ENCODE results near the gene FAM47A.

DNA sequence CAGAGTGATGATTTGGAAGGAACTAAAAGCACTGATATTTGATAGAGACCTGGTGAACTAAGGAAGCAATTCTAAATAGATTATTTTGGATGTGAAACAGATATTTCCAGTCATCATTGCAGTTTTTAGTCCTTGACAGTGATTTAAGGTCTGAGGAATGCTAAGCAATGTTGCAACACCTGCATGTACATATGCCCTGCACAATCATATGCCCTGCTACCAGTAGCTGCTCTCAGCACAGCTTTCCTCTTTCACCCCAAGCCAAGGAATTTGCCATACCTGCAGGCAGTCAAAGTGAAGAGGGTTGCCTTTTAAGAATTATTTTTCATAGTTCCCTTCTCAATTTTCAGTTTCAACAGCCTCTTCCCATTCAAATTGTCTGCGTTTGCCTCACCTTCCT is 8.7 kb upstream of the FAM47A start:
- TF ChIP-seq, protein P1, sequence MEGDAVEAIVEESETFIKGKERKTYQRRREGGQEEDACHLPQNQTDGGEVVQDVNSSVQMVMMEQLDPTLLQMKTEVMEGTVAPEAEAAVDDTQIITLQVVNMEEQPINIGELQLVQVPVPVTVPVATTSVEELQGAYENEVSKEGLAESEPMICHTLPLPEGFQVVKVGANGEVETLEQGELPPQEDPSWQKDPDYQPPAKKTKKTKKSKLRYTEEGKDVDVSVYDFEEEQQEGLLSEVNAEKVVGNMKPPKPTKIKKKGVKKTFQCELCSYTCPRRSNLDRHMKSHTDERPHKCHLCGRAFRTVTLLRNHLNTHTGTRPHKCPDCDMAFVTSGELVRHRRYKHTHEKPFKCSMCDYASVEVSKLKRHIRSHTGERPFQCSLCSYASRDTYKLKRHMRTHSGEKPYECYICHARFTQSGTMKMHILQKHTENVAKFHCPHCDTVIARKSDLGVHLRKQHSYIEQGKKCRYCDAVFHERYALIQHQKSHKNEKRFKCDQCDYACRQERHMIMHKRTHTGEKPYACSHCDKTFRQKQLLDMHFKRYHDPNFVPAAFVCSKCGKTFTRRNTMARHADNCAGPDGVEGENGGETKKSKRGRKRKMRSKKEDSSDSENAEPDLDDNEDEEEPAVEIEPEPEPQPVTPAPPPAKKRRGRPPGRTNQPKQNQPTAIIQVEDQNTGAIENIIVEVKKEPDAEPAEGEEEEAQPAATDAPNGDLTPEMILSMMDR (IDR thresholded peaks at IDR 0.05), result no peak
- no peak for TF ChIP-seq POLR2A (IDR thresholded peaks at IDR 0.05)
- no peak for TF ChIP-seq POLR2AphosphoS5 (IDR thresholded peaks at IDR 0.05)
